Astrocyte of the spinal cord (primary cell): ENCODE results near the gene CFAP157.
A peak's percentile ranks its signal among the peaks of the same experiment; 100 is the strongest.

ENCODE experiments used
- DNase-seq: peaks from one replicate; pipeline ENCODE4 v3.0.0; 2011; ENCODE audit warnings: low read depth, low spot score
- H3K4me3 ChIP-seq: 2 replicates; pipeline ENCODE4 v1.5.1; 2011; ENCODE audit warnings: low read depth, mild to moderate bottlenecking, low read length, moderate library complexity
- in situ Hi-C: cut with HindIII; loops from 2 replicates; pipeline ENCODE4 v1.10.0; 2017; ENCODE audit warnings: low sequenced_read_pairs
- TF ChIP-seq, protein P1 (sequence below): IDR thresholded peaks from 2 replicates; pipeline ENCODE4 v1.5.1; 2012; ENCODE audit warnings: low read depth, mild to moderate bottlenecking, low read length, inconsistent platforms

CFAP157 gene

DNA sequence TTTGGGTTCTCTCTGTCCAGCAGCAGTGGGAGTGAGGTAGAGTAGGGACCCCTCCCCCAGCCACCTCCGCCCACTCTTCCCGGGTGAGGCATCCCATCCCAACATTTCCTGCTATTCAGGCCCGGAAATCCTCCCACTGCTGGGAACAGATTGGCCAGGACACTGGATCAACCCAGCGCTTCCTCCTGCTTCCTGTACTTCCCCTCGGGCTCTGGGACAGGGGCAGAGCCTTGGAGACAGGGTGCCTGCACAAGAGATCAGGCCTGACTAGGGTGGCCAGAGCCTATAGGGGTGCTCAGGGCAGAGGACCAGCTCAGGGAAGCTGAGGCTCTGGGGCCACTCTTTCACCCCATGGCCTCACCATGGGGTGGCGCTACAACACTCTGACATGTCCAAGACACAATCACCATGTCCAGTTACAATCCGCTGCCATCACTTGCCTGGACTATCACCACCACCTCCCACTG lies 57.2 kb downstream of the CFAP157 start:
- H3K4me3 ChIP-seq: no peak overlapping the region
- DNase-seq: no peak
- TF ChIP-seq, protein P1, sequence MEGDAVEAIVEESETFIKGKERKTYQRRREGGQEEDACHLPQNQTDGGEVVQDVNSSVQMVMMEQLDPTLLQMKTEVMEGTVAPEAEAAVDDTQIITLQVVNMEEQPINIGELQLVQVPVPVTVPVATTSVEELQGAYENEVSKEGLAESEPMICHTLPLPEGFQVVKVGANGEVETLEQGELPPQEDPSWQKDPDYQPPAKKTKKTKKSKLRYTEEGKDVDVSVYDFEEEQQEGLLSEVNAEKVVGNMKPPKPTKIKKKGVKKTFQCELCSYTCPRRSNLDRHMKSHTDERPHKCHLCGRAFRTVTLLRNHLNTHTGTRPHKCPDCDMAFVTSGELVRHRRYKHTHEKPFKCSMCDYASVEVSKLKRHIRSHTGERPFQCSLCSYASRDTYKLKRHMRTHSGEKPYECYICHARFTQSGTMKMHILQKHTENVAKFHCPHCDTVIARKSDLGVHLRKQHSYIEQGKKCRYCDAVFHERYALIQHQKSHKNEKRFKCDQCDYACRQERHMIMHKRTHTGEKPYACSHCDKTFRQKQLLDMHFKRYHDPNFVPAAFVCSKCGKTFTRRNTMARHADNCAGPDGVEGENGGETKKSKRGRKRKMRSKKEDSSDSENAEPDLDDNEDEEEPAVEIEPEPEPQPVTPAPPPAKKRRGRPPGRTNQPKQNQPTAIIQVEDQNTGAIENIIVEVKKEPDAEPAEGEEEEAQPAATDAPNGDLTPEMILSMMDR: peak; percentile 43
- in situ Hi-C loops: no loop called here

GRCh38 chr9:127765418-127765817 lies 58.6 kb downstream of the CFAP157 start:
- no peak overlapping the region for H3K4me3 ChIP-seq
- DNase-seq: no peak
- TF ChIP-seq, protein P1: no peak
- in situ Hi-C loops: no loop called here
